Hepatocyte (in vitro differentiated cells): ENCODE measurements around the gene HMCN1. TPM values are rescaled to one million over a fixed set of nuclear protein-coding genes. Genes with fewer than 3 reads are reported as not detected.

Experiments used
- DNase-seq: peaks from one replicate; pipeline ENCODE4 v3.0.0-alpha.2; 2016; ENCODE audit warnings: low spot score
- H2AFZ ChIP-seq: fragments of 200-600 bp; sonication (generic); 2 replicates; pipeline ENCODE4 v1.6.0; 2016; ENCODE audit warnings: antibody characterized with exemption, mild to moderate bottlenecking
- H3K27ac ChIP-seq: fragments of 200-600 bp; sonication (generic); 2 replicates; pipeline ENCODE4 v1.5.1; 2016; ENCODE audit warnings: mild to moderate bottlenecking
- H3K27me3 ChIP-seq: fragments of 200-600 bp; sonication (generic); 2 replicates; pipeline ENCODE4 v1.6.1; 2016
- H3K36me3 ChIP-seq: fragments of 200-600 bp; sonication (generic); replicated peaks from 2 replicates; pipeline ENCODE4 v1.5.1; 2016; ENCODE audit warnings: low read depth; ENCODE audit not compliant: insufficient read depth
- H3K4me1 ChIP-seq: fragments of 200-600 bp; sonication (generic); 2 replicates; pipeline ENCODE4 v1.5.1; 2016; ENCODE audit warnings: mild to moderate bottlenecking, moderate library complexity; ENCODE audit not compliant: insufficient read depth
- H3K4me2 ChIP-seq: fragments of 200-600 bp; sonication (generic); 2 replicates; pipeline ENCODE4 v1.6.0; 2016
- H3K4me3 ChIP-seq: fragments of 200-600 bp; sonication (generic); 2 replicates; pipeline ENCODE4 v1.5.1; 2016; ENCODE audit warnings: mild to moderate bottlenecking
- H3K79me2 ChIP-seq: fragments of 200-600 bp; sonication (generic); 2 replicates; pipeline ENCODE4 v1.6.0; 2017; ENCODE audit warnings: mild to moderate bottlenecking
- H3K9me2 ChIP-seq: fragments of 200-600 bp; sonication (generic); replicated peaks from 2 replicates; pipeline ENCODE4 v1.6.0; 2017; ENCODE audit warnings: mild to moderate bottlenecking; ENCODE audit not compliant: insufficient read depth
- H3K9me3 ChIP-seq: fragments of 200-600 bp; sonication (generic); 2 replicates; pipeline ENCODE4 v1.5.1; 2016; ENCODE audit warnings: low read depth, mild to moderate bottlenecking
- H4K20me1 ChIP-seq: fragments of 200-600 bp; sonication (generic); 2 replicates; pipeline ENCODE4 v1.6.0; 2016; ENCODE audit warnings: mild to moderate bottlenecking; ENCODE audit not compliant: insufficient read depth, poor library complexity, severe bottlenecking
- EZH2 ChIP-seq: fragments of 200-600 bp; sonication (generic); IDR thresholded peaks from 2 replicates; pipeline ENCODE4 v1.6.1; 2016; ENCODE audit warnings: antibody characterized with exemption, mild to moderate bottlenecking, borderline replicate concordance
- EZH2phosphoT487 ChIP-seq: fragments of 200-600 bp; sonication (generic); IDR thresholded peaks from one replicate; pipeline ENCODE4 v1.6.1; 2018; ENCODE audit warnings: antibody characterized with exemption, mild to moderate bottlenecking, low read depth, moderate library complexity; ENCODE audit not compliant: unreplicated experiment, severe bottlenecking
- WGBS: methylation state at CpG from one replicate; pipeline ENCODE4 v1.1.6; 2016; ENCODE audit warnings: low lambda C conversion rate; ENCODE audit errors: missing lambda C conversion rate; 5-methylcytosine and 5-hydroxymethylcytosine counted together
- polyA plus RNA-seq: library from polyadenylated mRNA; unstranded; fragments of >200 nt; fragmentation: Nextera tagmentation; extraction: Ambion mirVana; gene quantifications from 2 replicates; pipeline ENCODE4 v1.2.1, GENCODE V29; 2016
- total RNA-seq: library from RNA; depleted of rRNA; stranded (reverse); fragments of >200 nt; gene quantifications from 2 replicates; pipeline ENCODE4 v1.2.3, GENCODE V29; 2014
- TF ChIP-seq, protein P1 (sequence below): fragments of 200-600 bp; sonication (generic); IDR thresholded peaks from 2 replicates; pipeline ENCODE4 v1.5.1; 2016; ENCODE audit warnings: antibody characterized with exemption, mild to moderate bottlenecking; ENCODE audit not compliant: poor library complexity

The HMCN1 gene
- total and polyA plus RNA-seq, 2 experiments from 2014 or later: 2.3 to 13.4 TPM

GRCh38 chr1:185984113-185984836 lies 250.1 kb downstream of the HMCN1 start:
- no peak for DNase-seq
- H3K9me3 ChIP-seq: no peaks in the 10 kb centered on the region
- H3K27ac ChIP-seq: no peak overlapping the region
- no peaks in the 10 kb centered on the region for H3K36me3 ChIP-seq
- WGBS: 90% methylated on average over 4 of the region's 4 CpGs
- H3K4me1 ChIP-seq: no peaks in the 10 kb centered on the region
- H4K20me1 ChIP-seq: no peaks in the 10 kb centered on the region
- no peaks in the 10 kb centered on the region for H3K79me2 ChIP-seq
- no peak overlapping the region for H2AFZ ChIP-seq
- H3K27me3 ChIP-seq: no peaks in the 10 kb centered on the region
- H3K4me3 ChIP-seq: no peak overlapping the region
- H3K4me2 ChIP-seq: no peak overlapping the region
- H3K9me2 ChIP-seq: no peaks in the 10 kb centered on the region
- TF ChIP-seq EZH2phosphoT487: no peak
- TF ChIP-seq, protein P1, sequence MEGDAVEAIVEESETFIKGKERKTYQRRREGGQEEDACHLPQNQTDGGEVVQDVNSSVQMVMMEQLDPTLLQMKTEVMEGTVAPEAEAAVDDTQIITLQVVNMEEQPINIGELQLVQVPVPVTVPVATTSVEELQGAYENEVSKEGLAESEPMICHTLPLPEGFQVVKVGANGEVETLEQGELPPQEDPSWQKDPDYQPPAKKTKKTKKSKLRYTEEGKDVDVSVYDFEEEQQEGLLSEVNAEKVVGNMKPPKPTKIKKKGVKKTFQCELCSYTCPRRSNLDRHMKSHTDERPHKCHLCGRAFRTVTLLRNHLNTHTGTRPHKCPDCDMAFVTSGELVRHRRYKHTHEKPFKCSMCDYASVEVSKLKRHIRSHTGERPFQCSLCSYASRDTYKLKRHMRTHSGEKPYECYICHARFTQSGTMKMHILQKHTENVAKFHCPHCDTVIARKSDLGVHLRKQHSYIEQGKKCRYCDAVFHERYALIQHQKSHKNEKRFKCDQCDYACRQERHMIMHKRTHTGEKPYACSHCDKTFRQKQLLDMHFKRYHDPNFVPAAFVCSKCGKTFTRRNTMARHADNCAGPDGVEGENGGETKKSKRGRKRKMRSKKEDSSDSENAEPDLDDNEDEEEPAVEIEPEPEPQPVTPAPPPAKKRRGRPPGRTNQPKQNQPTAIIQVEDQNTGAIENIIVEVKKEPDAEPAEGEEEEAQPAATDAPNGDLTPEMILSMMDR: no peak
- TF ChIP-seq EZH2: no peak

DNA sequence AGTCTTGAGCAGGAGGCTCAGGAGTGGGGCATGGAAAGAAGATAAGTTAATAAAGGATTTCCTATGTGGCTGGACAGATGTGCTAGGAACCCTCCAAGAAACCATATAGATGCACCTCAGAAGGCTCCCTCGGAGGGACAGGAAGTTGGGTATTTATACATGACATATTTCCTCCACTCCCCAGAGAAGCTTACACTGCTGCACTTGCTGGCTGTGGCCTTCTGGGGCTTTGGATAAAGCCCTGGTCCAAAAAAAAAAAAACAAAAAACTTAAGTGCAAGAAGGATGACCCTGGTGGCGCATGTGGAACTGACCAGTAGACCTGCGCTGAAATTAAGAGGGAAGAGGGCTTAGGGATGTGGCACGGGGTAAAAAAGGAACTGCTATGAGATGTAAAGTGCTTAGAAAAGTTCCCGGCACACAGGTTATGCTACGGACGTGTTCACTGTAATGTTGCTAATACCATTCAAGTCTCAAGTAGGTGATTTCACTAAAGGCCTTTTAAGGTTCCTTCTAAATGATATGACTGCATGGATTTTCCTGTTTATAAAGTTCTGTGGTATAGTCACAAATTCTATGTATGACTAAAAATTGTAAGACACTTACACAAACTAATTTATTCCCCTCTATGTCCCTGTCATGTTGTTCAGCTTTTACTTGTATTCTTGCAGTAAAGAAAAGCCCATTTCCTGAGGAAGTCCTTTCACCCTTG lies 253.6 kb downstream of the HMCN1 start:
- no peaks in the 10 kb centered on the region for H3K36me3 ChIP-seq
- no peaks in the 10 kb centered on the region for H3K4me1 ChIP-seq
- no peak overlapping the region for H3K4me2 ChIP-seq
- no peaks in the 10 kb centered on the region for H3K9me3 ChIP-seq
- H3K79me2 ChIP-seq: no peaks in the 10 kb centered on the region
- 90% methylated on average over 7 of the region's 7 CpGs for WGBS
- no peak overlapping the region for H3K4me3 ChIP-seq
- H4K20me1 ChIP-seq: no peaks in the 10 kb centered on the region
- no peak overlapping the region for H2AFZ ChIP-seq
- no peak for DNase-seq
- TF ChIP-seq, protein P1: no peak
- TF ChIP-seq EZH2phosphoT487: no peak
- no peak for TF ChIP-seq EZH2
- no peaks in the 10 kb centered on the region for H3K9me2 ChIP-seq
- no peaks in the 10 kb centered on the region for H3K27me3 ChIP-seq
- H3K27ac ChIP-seq: no peak overlapping the region

GRCh38 chr1:185990565-185990964 lies 256.4 kb downstream of the HMCN1 start:
- no peak overlapping the region for H2AFZ ChIP-seq
- no peak overlapping the region for H3K4me3 ChIP-seq
- H3K9me3 ChIP-seq: no peaks in the 10 kb centered on the region
- H3K4me1 ChIP-seq: no peaks in the 10 kb centered on the region
- no peak overlapping the region for H3K4me2 ChIP-seq
- H3K9me2 ChIP-seq: no peaks in the 10 kb centered on the region
- H4K20me1 ChIP-seq: no peaks in the 10 kb centered on the region
- H3K27me3 ChIP-seq: no peaks in the 10 kb centered on the region
- H3K27ac ChIP-seq: no peak overlapping the region
- TF ChIP-seq, protein P1: no peak
- TF ChIP-seq EZH2phosphoT487: no peak
- TF ChIP-seq EZH2: no peak
- H3K79me2 ChIP-seq: no peaks in the 10 kb centered on the region
- no peaks in the 10 kb centered on the region for H3K36me3 ChIP-seq
- no peak for DNase-seq
